Ovary (tissue), 9 donors: Measurements from ENCODE around the gene FKBP1B. TPM values are rescaled to one million over a fixed set of nuclear protein-coding genes. Genes with fewer than 3 reads are reported as not detected.
A peak's percentile ranks its signal among the peaks of the same experiment; 100 is the strongest.

Experiments
- DNase-seq, 5 donors: peaks; one replicate each; pipeline ENCODE4 v3.0.0-alpha.2; 2019 to 2020
- H3K27ac ChIP-seq, 2 donors: fragments of 200-600 bp; one replicate each; pipeline versions ENCODE4 v1.5.1 to v1.8.0; 2019 to 2022
- H3K27me3 ChIP-seq: fragments of 200-600 bp; one replicate; pipeline ENCODE4 v1.8.0; 2022
- H3K36me3 ChIP-seq: fragments of 200-600 bp; sonication (generic); one replicate; pipeline ENCODE4 v1.5.1; 2019
- H3K4me1 ChIP-seq: one replicate; pipeline ENCODE4 v1.8.1; 2013; ENCODE audit warnings: mild to moderate bottlenecking, moderate library complexity; ENCODE audit not compliant: insufficient read depth
- H3K4me3 ChIP-seq: fragments of 200-600 bp; sonication (generic); one replicate; pipeline ENCODE4 v1.5.1; 2017
- H3K9me3 ChIP-seq, 2 donors: fragments of 200-600 bp in 1 of 2; sonication (generic) in 1 of 2; one replicate each; pipeline versions ENCODE4 v1.5.1 to v1.8.1; 2013 to 2019; ENCODE audit warnings: mild to moderate bottlenecking in 1 of 2, moderate library complexity in 1 of 2
- EP300 ChIP-seq: sonication (generic); formaldehyde crosslinking; IDR thresholded peaks from one replicate; pipeline ENCODE4 v1.6.1; 2017; ENCODE audit warnings: antibody characterized with exemption
- POLR2A ChIP-seq: fragments of 450-650 bp; IDR thresholded peaks from one replicate; pipeline ENCODE4 v1.6.1; 2017; ENCODE audit warnings: antibody characterized with exemption, mild to moderate bottlenecking, moderate library complexity
- WGBS, 3 donors: extraction: QIAGEN DNeasy Blood & Tissue Kit in 1 of 3; methylation state at CpG; one replicate each; pipeline versions ENCODE4 v1.1.5 to v1.1.7; 2013 to 2017; 5-methylcytosine and 5-hydroxymethylcytosine counted together
- intact Hi-C, 4 donors: fragments of 100-400 bp; cut with DNase I; formaldehyde crosslinking; loops; one replicate each; pipeline versions ENCODE4 v1.11.0 to v1.15.1; 2022 to 2023
- polyA plus RNA-seq, 2 donors: library from polyadenylated mRNA; stranded (reverse); fragments of 200-250 nt in 1 of 2; fragments of 350-450 nt in 1 of 2; fragmentation: Illumina TruSeq in 1 of 2; extraction: RNeasy Lipid Tissue Mini Kit (QIAGEN cat#74804) in 1 of 2; gene quantifications; one replicate each; pipeline ENCODE4 v1.2.3, GENCODE V29; 2013 to 2014
- total RNA-seq, 7 donors: library from RNA; depleted of rRNA in 2 of 7; stranded (reverse); fragments of >200 nt in 2 of 7; fragmentation: NEBNext Ultra II Directional in 3 of 7; extraction: Animal tissue kit (Norgen Biotek cat#: 25700) in 3 of 7; gene quantifications; one replicate each; pipeline versions ENCODE4 v1.1.0 to v1.2.4, GENCODE V29; 2016 to 2023
- TF ChIP-seq, protein P1 (sequence below), 3 donors: fragments of 450-650 bp in 2 of 3; fragments of 200-600 bp in 1 of 3; IDR thresholded peaks; one replicate each; pipeline versions ENCODE4 v1.5.1 to v1.8.0; 2016 to 2022; ENCODE audit warnings: antibody characterized with exemption in 3 of 3, mild to moderate bottlenecking in 1 of 3
- donor health status: DM: no; HTN: no; CAD: no; lungs with moderate emphysema.
- donor health status: DM: no; HTN: no; CAD: no.
- donor health status: Bipolar disorder and iron deficiency.
- donor health status: DM: yes; HTN: yes; CAD: no.
- donor health status: DM: no; HTN: no; CAD: no.
- donor health status: DM: yes; HTN: yes; CAD: no.

FKBP1B gene
- total and polyA plus RNA-seq, 9 donors: 3.9 to 11.0 (median 5.7) TPM

DNA sequence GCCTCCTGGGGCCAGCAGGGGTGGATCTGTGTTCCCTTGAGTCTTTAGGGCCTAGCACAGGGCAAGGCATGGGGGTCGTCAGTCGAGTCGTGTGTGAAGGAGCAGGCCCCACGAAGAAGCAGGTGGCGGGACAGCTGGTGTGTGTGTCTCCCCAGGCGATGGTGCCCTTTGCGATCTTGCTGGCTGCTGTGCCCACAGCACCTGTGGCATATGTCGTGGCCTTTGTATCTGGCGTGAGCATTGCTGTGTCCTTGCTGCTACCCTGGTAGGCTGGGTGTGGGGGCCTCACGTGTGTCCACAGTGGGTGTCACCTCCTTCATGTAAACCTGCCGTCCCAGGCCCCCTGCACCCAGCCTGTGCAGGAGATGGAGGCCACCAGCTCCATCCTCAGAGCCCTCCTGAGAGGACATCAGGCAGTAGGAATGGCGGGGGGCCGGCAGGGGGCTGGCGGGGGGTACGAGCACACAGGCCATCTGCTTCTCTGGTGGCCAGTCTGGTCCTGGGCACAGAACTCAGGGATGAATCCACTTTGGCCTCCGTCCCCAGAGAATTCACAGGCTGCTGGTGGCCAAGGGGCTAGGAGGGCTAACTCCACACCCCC lies 26.5 kb upstream of the FKBP1B start:
- Histone ChIP-seq H3K9me3 (no peaks in the 10 kb centered on the region), H3K27me3 (no peaks in the 10 kb centered on the region), H3K36me3 (no peaks in the 10 kb centered on the region), H3K4me1 (no peaks in the 10 kb centered on the region), H3K4me3 (no peak overlapping the region), H3K27ac (no peak overlapping the region)
- 84 to 90% (median 85%) methylated on average over 16 of the region's 16 CpGs for WGBS, 3 donors
- no peak for TF ChIP-seq POLR2A
- TF ChIP-seq EP300: no peak
- TF ChIP-seq, protein P1, sequence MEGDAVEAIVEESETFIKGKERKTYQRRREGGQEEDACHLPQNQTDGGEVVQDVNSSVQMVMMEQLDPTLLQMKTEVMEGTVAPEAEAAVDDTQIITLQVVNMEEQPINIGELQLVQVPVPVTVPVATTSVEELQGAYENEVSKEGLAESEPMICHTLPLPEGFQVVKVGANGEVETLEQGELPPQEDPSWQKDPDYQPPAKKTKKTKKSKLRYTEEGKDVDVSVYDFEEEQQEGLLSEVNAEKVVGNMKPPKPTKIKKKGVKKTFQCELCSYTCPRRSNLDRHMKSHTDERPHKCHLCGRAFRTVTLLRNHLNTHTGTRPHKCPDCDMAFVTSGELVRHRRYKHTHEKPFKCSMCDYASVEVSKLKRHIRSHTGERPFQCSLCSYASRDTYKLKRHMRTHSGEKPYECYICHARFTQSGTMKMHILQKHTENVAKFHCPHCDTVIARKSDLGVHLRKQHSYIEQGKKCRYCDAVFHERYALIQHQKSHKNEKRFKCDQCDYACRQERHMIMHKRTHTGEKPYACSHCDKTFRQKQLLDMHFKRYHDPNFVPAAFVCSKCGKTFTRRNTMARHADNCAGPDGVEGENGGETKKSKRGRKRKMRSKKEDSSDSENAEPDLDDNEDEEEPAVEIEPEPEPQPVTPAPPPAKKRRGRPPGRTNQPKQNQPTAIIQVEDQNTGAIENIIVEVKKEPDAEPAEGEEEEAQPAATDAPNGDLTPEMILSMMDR (IDR thresholded peaks at IDR 0.05): no peak
- no peak for DNase-seq
- intact Hi-C loops: loop anchor here in 1 of 4 donors (1.0 kb wide), 1 partner anchor 42 kb away; no protein-coding TSS in a partner anchor

DNA sequence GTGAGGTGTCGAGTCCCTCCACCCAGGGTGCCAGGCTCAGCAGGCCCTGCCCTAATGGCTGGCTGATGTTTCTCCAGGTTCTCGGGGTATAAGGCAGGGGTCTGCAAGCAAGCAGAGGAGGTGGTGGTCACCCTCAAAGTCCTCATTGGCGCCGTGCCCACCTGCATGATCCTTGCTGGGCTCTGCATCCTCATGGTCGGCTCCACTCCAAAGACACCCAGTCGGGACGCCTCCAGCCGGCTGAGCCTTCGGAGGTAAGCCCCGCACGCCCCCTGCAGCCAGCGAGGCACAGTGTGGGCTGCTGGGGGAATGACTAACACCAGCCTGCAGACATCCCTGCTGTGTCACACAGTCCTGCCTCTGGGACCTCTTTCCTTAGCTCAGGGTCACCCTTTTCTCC lies 25.5 kb upstream of the FKBP1B start:
- intact Hi-C loops: no loop called here
- WGBS, 3 donors: 62 to 71% (median 65%) methylated on average over 12 of the region's 12 CpGs

DNA sequence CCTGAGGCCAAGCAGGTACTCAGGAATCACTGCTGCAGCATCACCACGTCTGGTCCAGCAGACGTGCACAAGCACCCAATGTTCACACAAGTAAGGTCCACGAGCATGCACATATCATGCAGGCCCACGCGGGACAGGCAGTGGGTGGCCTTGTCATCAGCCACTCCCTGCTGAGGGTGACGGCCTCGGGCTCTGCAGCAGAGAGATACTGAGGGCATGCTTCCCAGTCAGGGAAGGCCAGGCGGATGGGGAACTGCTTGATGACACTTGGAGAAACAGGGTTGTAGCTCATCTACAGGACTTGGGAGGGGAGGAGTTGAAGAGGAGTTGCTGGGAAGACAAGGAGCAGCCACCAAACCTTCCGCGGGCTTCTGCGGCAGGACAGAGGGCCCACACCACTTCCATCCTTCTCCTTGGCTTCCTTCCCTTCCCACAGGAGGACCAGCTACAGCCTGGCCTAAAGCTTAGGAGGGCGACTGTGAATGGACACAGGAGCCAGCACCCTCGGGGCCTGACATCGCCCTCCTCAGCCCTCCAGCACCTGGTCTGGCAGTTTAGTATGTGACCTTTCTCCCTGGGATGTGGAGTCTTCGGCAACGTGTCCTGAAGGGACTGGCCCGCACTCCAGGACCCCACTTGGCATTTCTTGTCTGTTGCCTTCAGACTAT lies 24.4 kb upstream of the FKBP1B start:
- Histone ChIP-seq H3K27ac (no peak overlapping the region), H3K27me3 (no peaks in the 10 kb centered on the region), H3K36me3 (no peaks in the 10 kb centered on the region), H3K4me1 (no peaks in the 10 kb centered on the region), H3K4me3 (no peak overlapping the region), H3K9me3 (no peaks in the 10 kb centered on the region)
- WGBS, 3 donors: 90 to 94% (median 92%) methylated on average over 17 of the region's 17 CpGs
- no peak for DNase-seq
- intact Hi-C loops: no loop called here
- TF ChIP-seq EP300 (no peak), POLR2A (no peak)
- TF ChIP-seq, protein P1 (IDR thresholded peaks at IDR 0.05): no peak

More for the DNA sequence above, 25.5 kb upstream of the FKBP1B start:
- H3K27ac ChIP-seq: no peak overlapping the region
- H3K36me3 ChIP-seq: no peaks in the 10 kb centered on the region
- TF ChIP-seq POLR2A: no peak
- TF ChIP-seq, protein P1 (IDR thresholded peaks at IDR 0.05): no peak
- no peak overlapping the region for H3K4me3 ChIP-seq
- H3K4me1 ChIP-seq: no peaks in the 10 kb centered on the region
- no peaks in the 10 kb centered on the region for H3K27me3 ChIP-seq
- DNase-seq: peak in 1 of 5 donors; percentile 37
- H3K9me3 ChIP-seq: no peaks in the 10 kb centered on the region

DNA sequence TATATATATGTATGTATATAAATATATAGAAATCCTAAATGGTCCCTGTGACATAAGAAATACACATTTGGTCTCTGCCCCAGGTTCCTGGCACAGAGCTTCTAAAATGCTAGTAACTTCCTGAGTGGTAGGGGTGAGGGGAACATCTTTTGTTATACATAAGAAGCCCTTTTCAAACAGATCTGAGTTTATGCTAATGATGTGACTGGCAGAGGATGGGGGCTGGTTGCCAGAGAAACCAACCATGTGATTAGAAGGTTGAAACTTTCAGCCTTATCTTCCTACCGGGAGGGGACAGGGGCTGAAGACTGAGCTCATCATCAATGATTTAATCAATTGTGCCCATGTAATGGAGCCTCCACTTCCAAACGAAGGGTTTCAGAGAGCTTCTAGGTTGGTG lies 23.3 kb upstream of the FKBP1B start:
- DNase-seq: no peak
- TF ChIP-seq POLR2A (no peak), EP300 (no peak)
- TF ChIP-seq, protein P1 (IDR thresholded peaks at IDR 0.05): no peak
- no peak overlapping the region for H3K27ac ChIP-seq
- H3K4me1 ChIP-seq: no peaks in the 10 kb centered on the region
- H3K4me3 ChIP-seq: no peak overlapping the region
- H3K36me3 ChIP-seq: no peaks in the 10 kb centered on the region
- intact Hi-C loops: no loop called here
- no peaks in the 10 kb centered on the region for H3K9me3 ChIP-seq
- WGBS, 3 donors: 61 to 67% (median 64%) methylated on average over 2 of the region's 2 CpGs
- H3K27me3 ChIP-seq: no peaks in the 10 kb centered on the region
